Measurements from ENCODE around the gene POP7.

- TF ChIP-seq CTCF (conservative IDR thresholded peaks at IDR 0.05; ENCODE audit: low read depth, low read length) (no peak), EZH2 (IDR thresholded peaks at IDR 0.05; ENCODE audit: low read length, unreplicated experiment) (no peak), EZH2phosphoT487 (IDR thresholded peaks at IDR 0.05; ENCODE audit: borderline replicate concordance, low read length) (no peak)
These were observed 15.5 kb downstream of the POP7 start for GRCh38 chr7:100721505-100721812.
